Ovary (tissue), 3 donors: ENCODE measurements around the gene PPP2R2C.

Experiments used
- CTCF ChIP-seq, 3 donors: fragments of 450-650 bp in 2 of 3; fragments of 200-600 bp in 1 of 3; IDR thresholded peaks; one replicate each; pipeline versions ENCODE4 v1.5.1 to v1.8.0; 2016 to 2022; ENCODE audit warnings: antibody characterized with exemption in 3 of 3, mild to moderate bottlenecking in 1 of 3
- EP300 ChIP-seq: sonication (generic); formaldehyde crosslinking; IDR thresholded peaks from one replicate; pipeline ENCODE4 v1.6.1; 2017; ENCODE audit warnings: antibody characterized with exemption
- POLR2A ChIP-seq: fragments of 450-650 bp; IDR thresholded peaks from one replicate; pipeline ENCODE4 v1.6.1; 2017; ENCODE audit warnings: antibody characterized with exemption, mild to moderate bottlenecking, moderate library complexity
- donor health status: DM: no; HTN: no; CAD: no.

GRCh38 chr4:6520051-6520636 is 47.7 kb upstream of the PPP2R2C start:
- TF ChIP-seq CTCF (IDR thresholded peaks at IDR 0.05) (no peak), POLR2A (no peak), EP300 (no peak)
